B cell (primary cell): ENCODE measurements around the gene OTUB2.

ENCODE experiments used
- CTCF ChIP-seq: fragments of 200-600 bp; IDR thresholded peaks from one replicate; pipeline ENCODE4 v1.8.0; 2022; ENCODE audit warnings: antibody characterized with exemption, mild to moderate bottlenecking
- EZH2 ChIP-seq: IDR thresholded peaks from 2 replicates; pipeline ENCODE4 v1.6.1; 2012; ENCODE audit warnings: borderline replicate concordance, low read depth, mild to moderate bottlenecking, moderate library complexity, low read length; ENCODE audit not compliant: insufficient read depth, poor library complexity, severe bottlenecking

GRCh38 chr14:94042433-94043091 lies 16.4 kb downstream of the OTUB2 start:
- TF ChIP-seq CTCF (no peak), EZH2 (no peak)
